Thyroid gland (tissue), 4 donors: ENCODE data around the gene DAZL. TPM values are rescaled to one million over a fixed set of nuclear protein-coding genes. Genes with fewer than 3 reads are reported as not detected.

Experiments used
- DNase-seq, 2 donors: peaks; one replicate each; pipeline ENCODE4 v3.0.0-alpha.2; 2019
- H3K27ac ChIP-seq, 3 donors: fragments of 200-600 bp; sonication (generic); 1 replicate in 2 of 3; 2 replicates in 1 of 3; pipeline ENCODE4 v1.5.1; 2016 to 2019; ENCODE audit warnings: mild to moderate bottlenecking in 1 of 3, moderate library complexity in 1 of 3
- H3K27me3 ChIP-seq: fragments of 200-600 bp; sonication (generic); one replicate; pipeline ENCODE4 v1.5.1; 2019
- H3K36me3 ChIP-seq, 2 donors: fragments of 200-600 bp; sonication (generic); one replicate each; pipeline ENCODE4 v1.5.1; 2016 to 2019
- H3K4me1 ChIP-seq, 2 donors: fragments of 200-600 bp; sonication (generic); one replicate each; pipeline ENCODE4 v1.5.1; 2017 to 2019
- H3K4me3 ChIP-seq, 3 donors: fragments of 200-600 bp; sonication (generic); replicated peaks in 1 of 3; 1 replicate in 2 of 3; 2 replicates in 1 of 3; pipeline ENCODE4 v1.5.1; 2016; ENCODE audit warnings: mild to moderate bottlenecking in 1 of 3
- H3K9me3 ChIP-seq: fragments of 200-600 bp; sonication (generic); one replicate; pipeline ENCODE4 v1.5.1; 2017
- CTCF ChIP-seq, 6 experiments: fragments of 200-600 bp in 3 of 6; fragments of 450-650 bp in 3 of 6; sonication (generic) in 3 of 6; IDR thresholded peaks; one replicate each; pipeline ENCODE4 v1.5.1; 2016 to 2019; ENCODE audit warnings: antibody characterized with exemption in 6 of 6, mild to moderate bottlenecking in 2 of 6, inconsistent platforms in 1 of 6, moderate library complexity in 1 of 6
- POLR2A ChIP-seq, 2 donors: fragments of 450-650 bp; IDR thresholded peaks; one replicate each; pipeline ENCODE4 v1.6.1; 2017; ENCODE audit warnings: antibody characterized with exemption in 2 of 2, mild to moderate bottlenecking in 2 of 2, moderate library complexity in 1 of 2
- WGBS, 2 donors: methylation state at CpG; one replicate each; pipeline ENCODE4 v1.1.5; 2017; 5-methylcytosine and 5-hydroxymethylcytosine counted together
- intact Hi-C: fragments of 100-400 bp; cut with DNase I; formaldehyde crosslinking; loops from one replicate; pipeline ENCODE4 v1.15.1; 2023
- total RNA-seq, 4 donors: library from RNA; depleted of rRNA; stranded (reverse); fragments of >200 nt; gene quantifications; one replicate each; pipeline ENCODE4 v1.2.3, GENCODE V29; 2016

Gene DAZL
- total RNA-seq, 4 donors from 2014 or later = 0.27 TPM; not detected in 3

GRCh38 chr3:16606398-16606797 is 1.2 kb upstream of the DAZL start:
- no peak overlapping the region for H3K4me3 ChIP-seq
- H3K36me3 ChIP-seq = no peaks in the 10 kb centered on the region
- 74 to 78% methylated on average over 4 of the region's 4 CpGs for WGBS, 2 donors
- TF ChIP-seq CTCF (IDR thresholded peaks at IDR 0.05) = no peak
- TF ChIP-seq POLR2A (IDR thresholded peaks at IDR 0.05) = no peak
- no peak for DNase-seq
- H3K4me1 ChIP-seq = no peaks in the 10 kb centered on the region
- H3K9me3 ChIP-seq = no peaks in the 10 kb centered on the region
- no peaks in the 10 kb centered on the region for H3K27me3 ChIP-seq
- intact Hi-C loops = loop anchor here (10.0 kb wide), 1 partner anchor 808 kb away; no protein-coding TSS in a partner anchor
- H3K27ac ChIP-seq = no peak overlapping the region

DNA sequence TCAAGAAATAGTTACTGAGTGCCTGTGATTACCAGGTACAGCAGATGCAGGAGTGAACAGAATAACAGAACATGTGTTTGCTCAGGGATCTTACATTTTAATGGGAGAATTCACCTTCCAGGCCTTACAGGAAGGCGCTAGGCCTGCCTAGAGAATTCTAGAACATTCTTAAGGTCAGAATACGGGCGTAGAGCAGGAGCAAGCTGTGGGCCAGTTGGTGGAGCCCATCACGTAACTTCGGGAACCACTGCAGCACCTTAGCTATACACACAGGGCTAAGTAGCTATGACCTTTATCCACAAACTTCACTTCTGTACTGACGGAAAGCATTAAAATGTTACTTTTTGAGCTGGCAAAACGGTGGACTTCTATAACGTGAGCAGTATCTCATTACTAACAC is 743 bp upstream of the DAZL start:
- TF ChIP-seq CTCF (IDR thresholded peaks at IDR 0.05) (no peak), POLR2A (IDR thresholded peaks at IDR 0.05) (no peak)
- no peak for DNase-seq
- H3K36me3 ChIP-seq = no peaks in the 10 kb centered on the region
- no peak overlapping the region for H3K4me3 ChIP-seq
- no peaks in the 10 kb centered on the region for H3K27me3 ChIP-seq
- H3K27ac ChIP-seq = no peak overlapping the region
- no peaks in the 10 kb centered on the region for H3K9me3 ChIP-seq
- 94 to 95% methylated on average over 8 of the region's 8 CpGs for WGBS, 2 donors
- intact Hi-C loops = loop anchor here (10.0 kb wide), 1 partner anchor 809 kb away; no protein-coding TSS in a partner anchor
- no peaks in the 10 kb centered on the region for H3K4me1 ChIP-seq

GRCh38 chr3:16604433-16604832 is 790 bp downstream of the DAZL start:
- H3K36me3 ChIP-seq = no peaks in the 10 kb centered on the region
- H3K4me1 ChIP-seq = no peaks in the 10 kb centered on the region
- H3K4me3 ChIP-seq = no peak overlapping the region
- H3K27me3 ChIP-seq = no peaks in the 10 kb centered on the region
- intact Hi-C loops = loop anchor here (5.0 to 10.0 kb wide), 3 partner anchors 428 to 810 kb away; no protein-coding TSS in a partner anchor
- H3K27ac ChIP-seq = no peak overlapping the region
- no peak for DNase-seq
- H3K9me3 ChIP-seq = no peaks in the 10 kb centered on the region
- WGBS, 2 donors = 93 to 97% methylated on average over 18 to 29 of the region's 33 CpGs
- no peak for TF ChIP-seq POLR2A (IDR thresholded peaks at IDR 0.05)
- TF ChIP-seq CTCF (IDR thresholded peaks at IDR 0.05) = no peak

DNA sequence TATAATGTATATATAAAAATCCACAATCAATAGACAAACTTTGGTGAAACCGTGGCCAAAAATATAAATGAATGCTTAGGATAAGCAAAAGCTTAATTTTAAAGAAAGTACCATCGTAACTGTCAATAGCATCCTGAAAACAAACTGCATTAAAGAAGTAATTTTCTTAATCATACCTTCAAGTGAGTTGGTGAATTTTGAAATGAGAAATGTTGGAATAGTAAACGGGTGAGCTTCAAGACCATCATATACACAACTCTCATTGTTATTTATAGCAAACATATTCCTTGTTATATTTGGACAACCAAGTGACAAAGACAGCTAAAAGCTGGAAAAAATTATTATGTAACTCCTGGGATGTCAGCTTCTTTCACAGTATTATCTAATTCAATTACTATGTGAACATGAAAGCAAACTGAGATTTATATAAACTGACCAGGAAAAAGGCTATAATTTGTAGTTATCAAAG is 3.7 kb downstream of the DAZL start:
- no peaks in the 10 kb centered on the region for H3K9me3 ChIP-seq
- intact Hi-C loops = loop anchor here (5.0 to 10.0 kb wide), 3 partner anchors 431 to 813 kb away; no protein-coding TSS in a partner anchor

More for the DNA sequence above, 3.7 kb downstream of the DAZL start:
- TF ChIP-seq POLR2A (IDR thresholded peaks at IDR 0.05) = no peak
- TF ChIP-seq CTCF (IDR thresholded peaks at IDR 0.05) = no peak
- no peak overlapping the region for H3K27ac ChIP-seq
- H3K36me3 ChIP-seq = no peaks in the 10 kb centered on the region
- DNase-seq = no peak
- no peaks in the 10 kb centered on the region for H3K27me3 ChIP-seq
- WGBS, 2 donors = 26 to 27% methylated on average over 3 of the region's 3 CpGs
- H3K4me3 ChIP-seq = no peak overlapping the region
- H3K4me1 ChIP-seq = no peaks in the 10 kb centered on the region
